Superior temporal gyrus (tissue), 1 donor: ENCODE results near the gene SMARCC2.

ENCODE experiments used
- DNase-seq: peaks from one replicate; pipeline ENCODE4 v3.0.0-alpha.2; 2016; ENCODE audit errors: extremely low spot score

The SMARCC2 gene

DNA sequence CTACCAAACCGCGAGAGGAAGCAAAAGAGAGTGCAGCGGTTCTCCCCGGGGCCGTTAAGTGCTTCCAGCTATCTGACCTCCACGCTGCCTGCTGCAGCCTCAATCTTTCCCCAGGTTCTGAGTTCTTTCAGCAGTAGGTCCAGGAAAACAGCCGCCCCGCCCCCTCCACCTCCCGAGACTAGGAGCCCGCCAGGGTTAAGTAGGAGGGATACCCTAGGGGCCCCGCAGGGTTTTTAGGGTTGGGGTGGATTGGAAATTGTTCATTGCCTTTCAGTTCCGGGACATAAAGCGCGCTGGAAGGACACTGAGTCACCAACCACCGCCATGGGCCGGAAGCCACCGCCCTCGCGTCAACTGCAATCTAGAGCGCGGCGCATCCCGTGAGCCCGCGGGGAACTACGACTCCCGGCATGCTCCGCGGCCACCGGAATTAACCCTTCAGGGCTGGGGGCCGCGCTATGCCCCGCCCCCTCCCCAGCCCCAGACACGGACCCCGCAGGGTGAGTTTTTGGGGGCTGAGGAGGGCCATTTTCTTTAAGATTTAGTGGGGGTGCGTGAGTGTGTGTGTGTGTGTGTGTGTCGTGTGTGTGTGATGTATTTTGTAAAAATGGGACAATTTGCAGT, 37.0 kb downstream of the SMARCC2 start, which contains the start of gene MYL6B:
Gene MYL6B, plus strand, starts transcription at position 456 of the 624 bp plus-strand sequence. CDS start 1,332 bp downstream, outside the sequence.
- DNase-seq: peak; percentile 93

DNA sequence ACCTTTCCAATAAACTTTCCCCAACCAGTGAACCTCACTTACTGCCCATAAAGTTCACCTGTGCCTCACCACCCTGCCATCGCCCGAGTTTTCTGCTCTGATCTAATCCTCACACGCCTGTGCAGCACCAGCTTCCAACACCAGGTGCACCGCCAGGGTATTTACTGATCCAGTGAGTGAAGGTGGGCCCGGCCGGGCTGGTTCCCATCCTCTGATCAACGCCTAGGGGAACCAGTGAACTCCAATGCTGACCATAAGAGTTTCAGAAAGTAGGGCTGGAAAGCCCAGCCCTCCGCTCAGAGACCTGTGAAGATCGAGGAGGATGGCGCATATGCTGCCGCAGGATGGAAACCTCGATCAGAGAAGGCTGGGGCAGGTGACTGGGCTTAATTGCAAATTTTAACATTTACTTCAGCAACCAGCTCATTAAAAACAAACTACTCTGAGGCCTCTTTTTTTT, 37.6 kb downstream of the SMARCC2 start:
- no peak for DNase-seq

DNA sequence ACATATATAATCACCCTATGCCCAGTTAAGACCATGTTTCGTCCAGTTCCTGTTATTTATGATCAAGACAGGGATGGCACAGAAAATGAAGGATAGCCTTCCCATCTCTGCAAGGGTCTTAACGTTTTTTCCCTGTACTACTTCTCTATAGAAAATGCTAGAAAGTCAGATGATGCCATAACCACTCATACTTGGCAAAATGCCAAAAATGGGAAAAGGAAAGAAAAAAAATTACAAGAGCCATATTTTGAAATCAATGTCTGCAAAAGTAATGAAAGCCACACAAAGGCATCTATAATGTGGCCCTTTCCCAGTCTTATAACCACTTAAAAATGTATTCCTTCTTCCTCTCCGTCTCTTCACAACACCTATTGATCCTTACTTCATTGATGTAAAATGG, 38.7 kb downstream of the SMARCC2 start:
- DNase-seq: peak; percentile 33

DNA sequence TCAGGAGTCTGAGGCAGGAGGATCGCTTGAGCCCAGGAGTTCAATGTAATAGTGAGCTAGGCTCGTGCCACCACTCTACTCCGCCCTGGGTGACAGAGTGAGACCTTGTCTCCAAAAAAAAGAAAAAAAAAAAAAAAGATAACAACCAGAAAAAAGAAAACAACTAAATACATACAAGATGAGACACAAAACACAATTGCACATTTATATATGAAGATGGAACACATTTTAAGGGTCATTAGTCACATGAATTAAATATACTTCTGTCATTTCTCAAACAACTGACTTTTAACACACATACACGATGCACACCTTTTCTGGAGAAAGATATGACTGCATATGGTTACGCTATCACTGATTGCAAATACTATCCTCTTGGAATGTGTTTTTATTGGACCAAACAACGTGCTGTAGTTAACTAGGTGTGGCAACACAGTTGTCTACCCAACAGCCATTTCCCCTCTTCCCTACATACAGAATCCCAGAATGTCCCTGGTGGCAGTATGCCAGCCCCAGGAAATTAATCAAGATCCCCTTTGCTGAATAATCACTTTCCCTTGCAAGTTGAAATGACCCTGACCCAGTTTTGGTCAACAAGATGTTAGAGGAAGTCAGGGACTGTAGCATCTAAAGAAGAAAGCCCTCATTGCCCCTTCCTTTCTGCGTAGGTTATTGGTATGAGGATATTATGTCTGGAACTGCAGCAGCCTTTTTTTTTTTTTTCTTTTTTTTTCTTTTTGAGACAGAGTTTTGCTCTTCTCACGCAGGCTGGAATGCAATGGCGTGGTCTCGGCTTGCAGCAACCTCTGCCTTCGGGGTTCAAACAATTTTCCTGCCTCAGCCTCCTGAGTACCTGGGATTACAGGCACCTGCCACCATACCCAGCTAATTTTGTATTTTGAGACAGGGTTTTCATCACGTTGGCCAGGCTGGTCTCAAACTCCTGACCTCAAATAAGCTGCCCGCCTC, 42.5 kb downstream of the SMARCC2 start:
- no peak for DNase-seq

DNA sequence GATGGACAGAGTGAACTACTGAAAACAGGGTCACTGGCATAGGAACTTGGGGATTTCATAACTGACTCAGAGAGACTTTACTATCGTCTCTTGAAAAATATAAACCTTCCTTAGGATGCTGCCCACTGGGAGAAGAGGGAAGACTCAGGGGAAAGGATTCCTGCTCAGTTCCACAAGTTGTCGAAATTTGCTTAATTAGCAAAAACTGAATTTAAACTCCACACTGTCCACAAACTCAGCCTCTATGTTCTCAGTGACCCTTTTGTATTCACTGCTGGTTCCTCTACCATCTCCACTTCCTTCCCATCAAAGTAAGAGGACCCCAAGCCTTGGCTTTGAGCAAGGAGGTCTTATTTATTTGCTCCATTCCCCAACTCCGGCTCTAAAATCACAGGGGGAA, 44.1 kb downstream of the SMARCC2 start:
- no peak for DNase-seq

DNA sequence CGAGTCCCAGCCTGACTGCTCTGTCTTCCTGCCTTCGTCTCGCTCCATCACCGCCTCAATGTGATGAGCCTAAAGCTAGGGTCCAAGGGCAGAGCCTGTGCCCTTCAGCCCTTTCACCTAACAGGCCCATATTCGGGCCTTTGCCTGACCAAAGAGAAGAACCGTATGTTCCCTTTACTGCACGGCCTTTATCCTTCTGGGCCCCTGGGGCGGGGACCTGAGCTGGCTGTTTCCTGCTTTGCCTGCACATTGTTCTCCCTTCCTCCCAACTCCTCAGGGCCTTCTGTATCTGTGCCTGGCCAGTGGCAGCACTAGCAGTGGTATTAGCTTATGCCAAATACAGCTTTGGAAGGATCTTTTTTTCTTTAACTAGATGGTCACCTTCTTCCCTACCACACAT, 45.4 kb downstream of the SMARCC2 start:
- no peak for DNase-seq

DNA sequence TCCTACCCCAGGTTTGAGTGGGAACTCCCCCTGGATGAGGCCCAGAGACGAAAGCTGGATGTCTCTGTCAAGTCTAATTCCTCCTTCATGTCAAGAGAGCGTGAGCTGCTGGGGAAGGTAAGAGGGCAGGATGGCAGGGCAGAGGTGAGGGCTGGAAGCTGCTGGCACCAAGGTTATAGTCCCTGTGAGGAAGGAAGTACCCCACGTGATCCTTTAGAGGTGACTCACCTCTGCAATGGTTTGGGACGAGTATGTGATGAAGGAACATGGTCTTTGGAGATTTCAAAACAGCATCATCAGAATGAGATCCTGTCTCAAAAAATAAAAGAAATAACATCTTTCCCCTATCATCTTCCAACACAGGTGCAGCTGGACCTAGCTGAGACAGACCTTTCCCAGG, 46.1 kb downstream of the SMARCC2 start:
- DNase-seq: no peak

DNA sequence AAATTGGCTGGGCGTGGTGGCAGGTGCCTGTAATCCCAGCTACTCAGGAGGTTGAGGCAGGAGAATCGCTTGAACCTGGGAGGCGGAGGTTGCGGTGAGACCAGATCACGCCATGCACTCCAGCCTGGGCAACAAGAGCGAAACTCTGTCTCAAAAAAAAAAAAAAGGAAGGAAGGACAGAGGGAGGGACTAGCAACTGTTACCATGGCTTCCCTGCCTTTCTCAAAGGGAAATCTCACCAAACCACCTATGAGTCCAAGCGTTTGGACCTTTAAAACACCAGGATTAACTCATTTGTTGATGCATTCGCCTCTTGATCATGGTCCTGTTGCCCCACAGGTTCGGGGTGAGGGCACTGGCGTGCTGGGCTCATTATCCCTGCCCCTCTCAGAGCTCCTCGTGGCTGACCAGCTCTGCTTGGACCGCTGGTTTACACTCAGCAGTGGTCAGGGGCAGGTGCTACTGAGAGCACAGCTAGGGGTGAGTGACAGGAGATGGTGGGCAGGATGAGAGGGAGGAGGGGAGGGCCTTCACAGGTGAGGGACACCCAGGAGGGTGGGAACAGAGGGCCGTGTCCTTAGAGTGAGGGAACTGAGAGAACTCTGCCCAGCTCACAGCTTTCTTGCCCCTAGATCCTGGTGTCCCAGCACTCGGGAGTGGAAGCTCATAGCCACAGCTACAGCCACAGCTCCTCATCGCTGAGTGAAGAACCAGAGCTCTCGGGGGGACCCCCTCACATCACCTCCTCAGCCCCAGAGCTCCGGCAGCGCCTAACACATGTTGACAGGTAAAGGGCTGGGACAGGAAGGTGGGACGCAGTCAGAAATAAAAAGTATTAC, 47.1 kb downstream of the SMARCC2 start:
- no peak for DNase-seq

DNA sequence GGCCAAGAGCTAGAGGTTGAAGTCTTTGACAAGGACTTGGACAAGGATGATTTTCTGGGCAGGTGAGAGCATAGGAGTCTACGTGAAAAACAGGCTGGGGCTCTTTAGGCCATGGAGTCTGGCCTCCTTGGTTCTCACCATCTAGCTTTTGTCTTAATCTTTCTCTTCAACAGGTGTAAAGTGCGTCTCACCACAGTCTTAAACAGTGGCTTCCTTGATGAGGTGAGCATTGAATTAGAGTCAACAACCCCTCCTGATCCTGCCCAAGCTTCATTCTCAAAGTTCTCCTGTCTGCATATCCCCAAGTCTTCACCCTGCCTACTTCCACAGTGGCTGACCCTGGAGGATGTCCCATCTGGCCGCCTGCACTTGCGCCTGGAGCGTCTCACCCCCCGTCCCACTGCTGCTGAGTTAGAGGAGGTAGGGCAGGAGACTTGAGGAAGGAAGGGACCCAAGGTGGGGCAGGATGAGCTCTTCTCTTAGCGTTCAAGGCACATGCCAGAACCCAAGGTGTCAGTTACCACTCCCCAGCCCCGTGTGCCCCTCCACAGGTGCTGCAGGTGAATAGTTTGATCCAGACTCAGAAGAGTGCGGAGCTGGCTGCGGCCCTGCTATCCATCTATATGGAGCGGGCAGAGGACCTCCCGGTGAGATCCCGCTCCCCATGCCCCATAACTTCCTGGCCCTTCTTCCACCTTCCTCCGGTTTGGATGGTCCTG, 51.3 kb downstream of the SMARCC2 start:
- DNase-seq: no peak

DNA sequence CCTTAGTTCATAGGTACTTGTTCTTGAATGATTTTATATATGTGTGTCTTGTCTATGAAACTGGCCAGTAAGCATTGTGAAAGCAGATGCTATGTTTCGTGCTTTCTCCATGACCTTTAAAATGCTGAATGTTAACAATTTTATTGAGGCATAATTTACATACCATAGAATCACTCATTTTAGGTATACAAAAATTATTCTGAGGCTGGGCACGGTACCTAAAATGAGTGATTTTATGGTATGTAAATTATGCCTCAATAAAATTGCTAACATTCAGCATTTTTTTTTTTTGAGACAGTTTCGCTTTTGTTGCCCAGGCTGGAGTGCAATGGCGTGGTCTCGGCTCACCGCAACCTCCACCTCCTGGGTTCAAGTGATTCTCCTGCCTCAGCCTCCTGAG, 54.4 kb downstream of the SMARCC2 start:
- no peak for DNase-seq

DNA sequence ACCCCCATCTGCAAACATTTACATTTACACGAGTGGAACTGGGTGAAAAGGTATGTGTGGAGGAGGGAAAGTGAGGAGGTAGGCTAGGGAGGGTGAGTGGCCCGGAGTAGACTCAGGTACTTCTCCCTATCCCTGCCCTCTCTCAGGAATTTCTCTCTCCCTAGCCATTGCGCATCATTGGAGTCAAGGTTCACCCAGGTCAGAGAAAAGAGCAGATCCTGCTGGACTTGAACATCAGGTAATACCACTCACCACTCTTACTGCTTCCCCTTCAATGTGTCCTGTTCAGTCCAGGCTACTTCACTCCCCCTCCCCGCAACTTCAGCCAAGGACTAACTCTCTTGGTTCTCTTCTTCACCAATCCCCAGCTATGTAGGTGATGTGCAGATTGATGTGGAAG, 58.4 kb downstream of the SMARCC2 start:
- no peak for DNase-seq

DNA sequence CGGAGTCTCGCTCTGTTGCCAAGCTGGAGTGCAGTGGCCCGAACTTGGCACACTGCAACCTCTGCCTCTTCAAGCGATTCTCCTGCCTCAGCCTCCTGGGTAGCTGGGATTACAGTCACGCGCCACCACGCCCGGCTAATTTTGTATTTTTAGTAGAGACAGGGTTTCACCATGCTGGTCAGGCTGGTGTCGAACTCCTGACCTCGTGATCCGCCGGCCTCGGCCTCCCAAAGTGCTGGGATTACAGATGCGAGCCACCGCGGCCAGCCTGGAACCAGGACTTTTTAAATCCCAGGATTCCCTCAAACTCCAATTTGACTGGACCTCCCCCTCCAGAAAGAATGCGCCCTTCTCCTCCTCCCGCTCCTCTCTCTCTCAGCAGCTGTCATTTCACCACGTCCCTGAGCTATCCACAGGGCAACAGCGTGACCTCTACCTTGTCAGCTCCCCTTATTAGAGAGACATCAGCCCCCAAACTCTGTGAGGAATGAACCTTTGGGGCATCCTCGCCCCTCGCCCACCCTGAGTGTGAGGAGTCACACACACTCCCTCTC, 59.3 kb downstream of the SMARCC2 start:
- no peak for DNase-seq

DNA sequence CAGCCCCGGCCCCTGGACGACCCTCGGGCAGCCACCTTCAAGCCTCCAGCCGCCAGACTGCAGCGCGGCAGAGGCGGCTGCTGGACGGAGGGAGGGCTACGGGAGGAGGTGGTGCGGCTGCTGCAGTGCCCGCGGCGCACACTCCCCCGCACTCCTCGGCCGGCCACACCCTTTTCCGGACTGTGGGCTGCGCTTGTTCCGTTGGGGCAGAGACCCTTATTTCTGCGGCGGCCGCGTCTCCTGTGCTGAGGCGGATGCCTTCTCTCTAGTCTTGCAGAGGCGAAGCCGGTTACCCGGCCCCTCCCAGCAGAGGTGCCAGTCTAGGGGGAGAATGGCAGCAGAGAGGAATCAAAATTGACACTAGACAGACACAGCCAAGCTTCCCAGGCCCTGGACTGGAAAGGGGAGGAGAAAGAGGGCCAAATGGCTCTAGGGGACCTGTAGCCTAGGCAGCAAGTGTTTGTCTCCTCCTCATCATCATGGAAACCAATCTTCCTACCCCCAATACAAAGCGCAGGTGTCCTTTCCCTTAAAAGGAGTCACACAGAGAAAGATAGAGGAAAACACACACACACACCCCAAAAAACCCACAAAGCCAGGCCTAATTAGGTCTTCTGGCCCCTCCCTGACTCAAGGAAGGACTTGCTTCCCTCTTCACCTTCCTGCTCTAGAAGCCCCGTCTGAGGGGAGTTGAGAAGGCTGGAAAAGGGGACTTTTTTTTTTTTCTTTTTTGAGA, 59.9 kb downstream of the SMARCC2 start:
- no peak for DNase-seq

DNA sequence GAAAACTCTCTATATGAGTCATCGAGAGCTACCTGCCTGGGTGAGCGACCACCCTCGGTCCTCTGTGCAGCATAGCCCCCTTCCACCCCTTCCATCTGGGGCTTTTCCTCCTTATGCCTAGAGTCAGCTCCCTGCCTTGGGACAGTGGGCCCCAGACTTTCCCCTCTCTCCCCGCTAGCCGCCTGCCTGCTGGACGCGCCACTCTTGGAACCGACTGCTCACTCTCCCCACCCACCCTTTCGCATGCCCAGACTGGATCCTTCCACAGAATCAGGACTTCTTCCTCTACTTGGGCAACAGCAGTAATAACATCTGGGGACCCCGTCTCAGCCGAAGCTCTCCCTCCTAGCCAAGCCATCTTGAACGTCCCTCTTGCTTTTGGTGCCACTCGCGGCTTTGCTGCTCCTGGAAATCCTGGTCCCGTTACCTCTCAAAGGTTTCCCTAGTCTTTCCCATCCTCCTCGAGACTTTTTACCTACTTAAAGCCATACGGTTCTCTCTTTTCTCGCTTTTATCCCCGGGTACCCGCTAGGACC, 60.5 kb downstream of the SMARCC2 start:
- peak; percentile 20 for DNase-seq

DNA sequence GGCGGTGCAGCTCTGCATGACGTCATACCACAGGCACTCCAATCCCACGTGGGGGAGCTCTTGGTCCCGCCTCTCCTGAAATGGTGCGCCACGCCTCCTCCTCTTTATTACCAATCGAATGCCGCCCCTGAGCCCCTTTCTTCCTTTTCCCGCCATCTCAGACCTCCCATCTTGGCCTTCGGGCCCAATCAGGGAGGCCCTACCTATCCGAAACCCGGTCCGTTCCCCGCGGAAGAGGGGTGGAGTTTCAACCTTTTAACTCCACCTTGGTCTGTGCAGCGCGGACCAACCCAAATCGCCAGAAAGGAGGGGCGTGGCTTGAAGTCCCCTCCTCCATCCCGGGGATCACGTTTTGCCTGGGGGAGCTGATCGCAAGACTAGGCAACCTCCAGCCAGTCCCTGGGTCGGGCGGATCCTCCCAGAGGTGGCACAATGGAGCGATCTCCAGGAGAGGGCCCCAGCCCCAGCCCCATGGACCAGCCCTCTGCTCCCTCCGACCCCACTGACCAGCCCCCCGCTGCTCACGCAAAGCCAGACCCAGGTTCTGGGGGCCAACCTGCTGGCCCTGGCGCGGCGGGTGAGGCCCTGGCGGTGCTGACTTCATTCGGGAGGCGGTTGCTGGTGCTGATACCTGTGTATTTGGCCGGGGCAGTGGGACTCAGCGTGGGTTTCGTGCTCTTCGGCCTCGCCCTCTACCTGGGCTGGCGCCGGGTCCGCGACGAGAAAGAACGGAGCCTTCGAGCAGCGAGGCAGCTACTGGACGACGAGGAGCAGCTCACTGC, 61.2 kb downstream of the SMARCC2 start, which contains the start of gene ESYT1:
Gene ESYT1, plus strand, starts transcription at position 380 of the 782 bp plus-strand sequence. Its CDS starts 53 bp downstream, at position 433.
- peak; percentile 98 for DNase-seq

DNA sequence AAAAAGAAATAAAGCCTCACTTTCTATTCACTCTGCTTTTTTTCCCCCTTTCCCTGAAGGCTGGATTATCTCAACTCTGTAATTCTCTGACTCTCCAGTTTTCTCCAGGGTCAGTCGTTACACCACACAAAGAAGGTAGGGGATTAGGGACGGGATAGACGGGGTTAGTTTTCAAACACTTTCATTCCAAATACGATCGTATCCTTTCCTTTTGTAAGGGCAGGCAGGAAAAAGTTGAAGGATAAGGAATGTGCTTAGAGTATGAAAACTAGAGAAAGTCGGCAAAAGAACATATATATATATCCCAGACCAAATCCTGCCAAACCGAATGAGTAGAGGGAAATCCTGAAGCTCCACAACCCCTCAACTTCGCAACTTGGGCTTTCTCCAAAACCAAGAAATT, 61.8 kb downstream of the SMARCC2 start:
- DNase-seq: no peak

DNA sequence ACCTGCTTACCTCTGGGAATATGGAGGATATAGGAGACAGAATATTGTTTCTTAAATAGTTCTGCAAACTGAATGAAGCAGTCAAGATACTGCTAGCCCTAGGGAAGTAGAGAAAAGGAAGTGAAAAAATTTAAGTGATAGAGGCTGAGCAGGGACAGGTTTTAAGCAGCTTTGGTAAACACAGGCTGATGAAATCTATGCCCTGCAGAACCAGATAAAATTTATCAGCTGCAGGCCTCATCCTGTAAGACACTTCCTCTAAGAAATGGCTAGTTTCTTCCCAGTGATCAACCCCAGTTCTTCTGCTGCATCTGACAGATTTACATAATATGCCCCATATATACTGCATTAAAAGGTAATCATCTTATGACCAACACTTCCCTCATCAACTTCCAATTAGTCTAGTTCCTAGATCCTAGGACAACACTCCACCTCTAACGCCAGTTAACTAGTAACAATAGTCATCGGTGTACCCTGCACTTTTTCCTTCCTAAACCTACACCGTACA, 62.5 kb downstream of the SMARCC2 start:
- peak; percentile 20 for DNase-seq

DNA sequence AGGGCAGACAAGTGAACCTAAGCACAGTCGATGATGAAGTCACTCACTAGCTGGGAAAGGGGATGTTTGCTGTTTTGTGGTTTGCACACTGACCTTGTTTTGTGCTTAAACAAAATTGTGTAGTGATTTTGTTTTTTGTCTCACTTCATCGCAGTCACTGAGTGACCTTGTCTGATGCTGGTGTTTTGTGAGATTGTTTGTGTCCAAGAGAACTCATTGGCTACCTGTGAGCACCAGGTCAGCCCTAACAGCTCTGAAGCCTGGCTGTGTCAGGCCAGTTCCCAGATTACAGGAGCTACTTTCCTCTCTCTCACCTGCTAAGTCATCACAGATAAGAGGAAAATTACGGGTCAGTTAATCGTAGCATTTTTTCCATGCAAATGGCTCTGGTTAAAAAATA, 65.2 kb downstream of the SMARCC2 start:
- no peak for DNase-seq

DNA sequence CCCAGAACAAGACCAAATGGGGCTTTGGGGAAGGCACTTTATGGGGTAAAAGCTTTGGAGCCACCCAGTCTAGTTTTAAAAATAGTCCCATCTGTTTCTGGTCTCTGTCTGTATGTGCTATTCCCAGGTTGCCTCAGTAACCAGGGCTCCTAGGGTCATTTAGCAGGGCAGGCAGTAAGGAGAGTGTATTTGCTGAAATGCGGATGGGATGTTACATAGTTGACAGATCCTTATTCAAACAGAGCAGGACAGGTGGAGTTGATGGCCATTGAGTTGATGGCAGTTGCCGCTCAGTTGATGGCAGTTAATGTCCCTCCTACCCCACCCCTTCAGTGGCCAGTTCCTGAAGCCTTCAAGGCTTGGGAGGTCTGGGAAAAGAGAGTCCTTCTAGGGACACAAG, 66.6 kb downstream of the SMARCC2 start:
- no peak for DNase-seq
